HepG2 (cell line): ENCODE data around the gene BYSL. TPM values are rescaled to one million over a fixed set of nuclear protein-coding genes. Genes with fewer than 3 reads are reported as not detected.

ENCODE experiments used
- BRD4 ChIP-seq: sonication (generic); formaldehyde crosslinking; IDR thresholded peaks from 2 replicates; pipeline ENCODE4 v1.4.0; 2020; ENCODE audit warnings: missing genetic modification reagents
- DNMT3B ChIP-seq: conservative IDR thresholded peaks from 2 replicates; pipeline ENCODE4 v1.6.1; 2016; ENCODE audit warnings: missing biosample characterization, control low read depth
- MED13 ChIP-seq: sonication (generic); formaldehyde crosslinking; IDR thresholded peaks from 2 replicates; pipeline ENCODE4 v1.5.0; 2020; ENCODE audit warnings: missing genetic modification reagents
- MYPOP ChIP-seq: sonication (generic); formaldehyde crosslinking; IDR thresholded peaks from 2 replicates; pipeline ENCODE4 v1.8.1; 2023; ENCODE audit warnings: mild to moderate bottlenecking, moderate library complexity, missing genetic modification reagents
- NFKBIZ ChIP-seq: IDR thresholded peaks from 2 replicates; pipeline ENCODE4 v1.6.1; 2018; ENCODE audit warnings: missing genetic modification reagents, missing compliant biosample characterization
- SUZ12 ChIP-seq: fragments of 150-350 bp; IDR thresholded peaks from 2 replicates; pipeline ENCODE4 v1.6.1; 2014; ENCODE audit warnings: low read depth, low read length
- TCF12 ChIP-seq, 2 experiments: fragments of 450-650 bp in 1 of 2; sonication (generic) in 1 of 2; formaldehyde crosslinking in 1 of 2; IDR thresholded peaks; 2 replicates each; pipeline versions ENCODE4 v1.6.1 to v1.8.0; 2017 to 2022; ENCODE audit warnings: antibody characterized with exemption in 1 of 2, mild to moderate bottlenecking in 1 of 2, missing genetic modification reagents in 1 of 2, moderate library complexity in 1 of 2
- TIGD3 ChIP-seq: sonication (generic); formaldehyde crosslinking; IDR thresholded peaks from 2 replicates; pipeline ENCODE4 v1.5.1; 2020; ENCODE audit warnings: mild to moderate bottlenecking, missing genetic modification reagents, borderline replicate concordance
- U2AF1 ChIP-seq: fragments of 200-400 bp; formaldehyde crosslinking; optimal IDR thresholded peaks from 2 replicates; pipeline ENCODE3; 2017; ENCODE audit warnings: mild to moderate bottlenecking, low read depth, low read length
- polyA plus RNA-seq, 8 experiments: library from polyadenylated mRNA; depleted of rRNA in 3 of 8; stranded (reverse) in 7 of 8; unstranded in 1 of 8; fragments of >200 nt; fragmentation: Illumina TruSeq in 4 of 8; extraction: Trizol in 4 of 8; gene quantifications; 2 replicates each; pipeline versions ENCODE4 v1.2.1 to v1.2.3, GENCODE V29; 2011 to 2016; ENCODE audit warnings: low read depth in 4 of 8, missing spikeins in 1 of 8, mixed read lengths in 1 of 8; ENCODE audit not compliant: insufficient read depth in 1 of 8
- total RNA-seq, 5 experiments: library from RNA; depleted of rRNA; stranded (reverse); fragments of >200 nt; fragmentation: Illumina TruSeq; extraction: Trizol; gene quantifications; 2 replicates each; pipeline ENCODE4 v1.2.3, GENCODE V29; 2016; ENCODE audit warnings: low read depth in 1 of 5
- TF ChIP-seq, protein P1 (sequence below): sonication (generic); formaldehyde crosslinking; IDR thresholded peaks from 2 replicates; pipeline ENCODE4 v1.9.0; 2022; ENCODE audit warnings: low read depth, missing genetic modification reagents

Gene BYSL
- total and polyA plus RNA-seq, 2 of the 13 experiments (the other 11 are each of a cell fraction or from before 2014, with no cell fraction given) = 27.9 to 28.6 TPM

GRCh38 chr6:41941280-41942066 is 20.2 kb downstream of the BYSL start, which contains the start of gene CCND3 (continued):
- TF ChIP-seq TCF12 (IDR thresholded peaks at IDR 0.05) (no peak), TCF12 (CRISPR knock-in tag; IDR thresholded peaks at IDR 0.05) (0 out of 2 replicates have a peak, but pooled peaks have one; percentile 12), U2AF1 (no peak), TIGD3 (no peak), DNMT3B (CRISPR knock-in tag) (no peak), BRD4 (CRISPR knock-in tag) (peak; percentile 69; the same call in 1 of the 2 replicates), NFKBIZ (CRISPR knock-in tag) (no peak), MED13 (peak; percentile 49; the same call in 1 of the 2 replicates), MYPOP (CRISPR knock-in tag) (peak; percentile 97), SUZ12 (no peak)
- TF ChIP-seq, protein P1, sequence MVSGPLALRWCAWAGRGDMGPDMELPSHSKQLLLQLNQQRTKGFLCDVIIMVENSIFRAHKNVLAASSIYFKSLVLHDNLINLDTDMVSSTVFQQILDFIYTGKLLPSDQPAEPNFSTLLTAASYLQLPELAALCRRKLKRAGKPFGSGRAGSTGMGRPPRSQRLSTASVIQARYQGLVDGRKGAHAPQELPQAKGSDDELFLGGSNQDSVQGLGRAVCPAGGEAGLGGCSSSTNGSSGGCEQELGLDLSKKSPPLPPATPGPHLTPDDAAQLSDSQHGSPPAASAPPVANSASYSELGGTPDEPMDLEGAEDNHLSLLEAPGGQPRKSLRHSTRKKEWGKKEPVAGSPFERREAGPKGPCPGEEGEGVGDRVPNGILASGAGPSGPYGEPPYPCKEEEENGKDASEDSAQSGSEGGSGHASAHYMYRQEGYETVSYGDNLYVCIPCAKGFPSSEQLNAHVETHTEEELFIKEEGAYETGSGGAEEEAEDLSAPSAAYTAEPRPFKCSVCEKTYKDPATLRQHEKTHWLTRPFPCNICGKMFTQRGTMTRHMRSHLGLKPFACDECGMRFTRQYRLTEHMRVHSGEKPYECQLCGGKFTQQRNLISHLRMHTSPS = no peak
